CD14-positive monocyte (primary cell): ENCODE data around the gene TNFAIP8. TPM values are rescaled to one million over a fixed set of nuclear protein-coding genes. Genes with fewer than 3 reads are reported as not detected.
A peak's percentile ranks its signal among the peaks of the same experiment; 100 is the strongest.

Source experiments
- DNase-seq, 3 donors: peaks; one replicate each; pipeline ENCODE4 v3.0.0-alpha.2; 2011 to 2022
- H2AFZ ChIP-seq: 2 replicates; pipeline ENCODE4 v1.6.0; 2012; ENCODE audit warnings: mild to moderate bottlenecking, low read depth, low read length, inconsistent platforms; ENCODE audit not compliant: insufficient read depth, poor library complexity, severe bottlenecking
- H3K27ac ChIP-seq, 2 donors: 1 replicate in 1 of 2; 2 replicates in 1 of 2; pipeline ENCODE4 v1.5.1; 2012 to 2013; ENCODE audit warnings: low read length in 2 of 2, control low read depth in 1 of 2, inconsistent platforms in 1 of 2, low read depth in 1 of 2, mild to moderate bottlenecking in 1 of 2
- H3K27me3 ChIP-seq, 2 donors: one replicate each; pipeline versions ENCODE4 v1.6.0 to v1.6.1; 2011 to 2013; ENCODE audit warnings: low read length in 2 of 2; ENCODE audit not compliant: control insufficient read depth in 2 of 2, insufficient read depth in 2 of 2
- H3K36me3 ChIP-seq, 2 donors: replicated peaks in 1 of 2; 1 replicate in 1 of 2; 2 replicates in 1 of 2; pipeline versions ENCODE4 v1.5.1 to v1.6.1; 2012 to 2013; ENCODE audit warnings: low read length in 2 of 2, control low read depth in 1 of 2, inconsistent platforms in 1 of 2, mild to moderate bottlenecking in 1 of 2; ENCODE audit not compliant: insufficient read depth in 2 of 2, control insufficient read depth in 1 of 2
- H3K4me1 ChIP-seq, 2 donors: 1 replicate in 1 of 2; 2 replicates in 1 of 2; pipeline versions ENCODE4 v1.5.1 to v1.6.1; 2012 to 2013; ENCODE audit warnings: low read length in 2 of 2, control low read depth in 1 of 2, inconsistent platforms in 1 of 2, mild to moderate bottlenecking in 1 of 2, moderate library complexity in 1 of 2; ENCODE audit not compliant: insufficient read depth in 2 of 2, control insufficient read depth in 1 of 2
- H3K4me2 ChIP-seq: replicated peaks from 2 replicates; pipeline ENCODE3; 2012; ENCODE audit warnings: low read length, moderate library complexity, mild to moderate bottlenecking; ENCODE audit not compliant: poor library complexity, severe bottlenecking; ENCODE audit errors: extremely low read depth
- H3K4me3 ChIP-seq, 3 experiments: fragments of 200-600 bp in 1 of 3; sonication (generic) in 1 of 3; replicated peaks in 1 of 3; 1 replicate in 2 of 3; 2 replicates in 1 of 3; pipeline ENCODE4 v1.5.1; 2011 to 2013; ENCODE audit warnings: low read length in 3 of 3, mild to moderate bottlenecking in 3 of 3, control low read depth in 2 of 3, low read depth in 2 of 3, inconsistent platforms in 1 of 3, moderate library complexity in 1 of 3
- H3K79me2 ChIP-seq: 2 replicates; pipeline ENCODE4 v1.6.0; 2012; ENCODE audit warnings: mild to moderate bottlenecking, control low read depth, inconsistent platforms, low read length, moderate library complexity; ENCODE audit not compliant: insufficient read depth
- H3K9ac ChIP-seq: 2 replicates; pipeline ENCODE4 v1.6.0; 2017; ENCODE audit warnings: low read length, mild to moderate bottlenecking; ENCODE audit not compliant: insufficient read depth, poor library complexity, severe bottlenecking
- H3K9me3 ChIP-seq, 2 donors: replicated peaks in 1 of 2; 1 replicate in 1 of 2; 2 replicates in 1 of 2; pipeline versions ENCODE4 v1.5.1 to v1.6.1; 2012 to 2013; ENCODE audit warnings: low read length in 2 of 2, control low read depth in 1 of 2; ENCODE audit not compliant: control insufficient read depth in 1 of 2, insufficient read depth in 1 of 2
- H4K20me1 ChIP-seq: 2 replicates; pipeline ENCODE4 v1.6.0; 2012; ENCODE audit warnings: mild to moderate bottlenecking, low read length, control low read depth, moderate library complexity; ENCODE audit not compliant: insufficient read depth
- H3K27ac Mint-ChIP-seq, 7 donors: one replicate each; pipeline ENCODE4 v1.8.0; 2020; ENCODE audit warnings: mild to moderate bottlenecking in 7 of 7, mixed read lengths in 7 of 7, moderate library complexity in 6 of 7, inconsistent platforms in 2 of 7
- H3K27me3 Mint-ChIP-seq, 3 donors: one replicate each; pipeline ENCODE4 v1.8.0; 2021 to 2022; ENCODE audit warnings: low read depth in 3 of 3, mild to moderate bottlenecking in 3 of 3, mixed read lengths in 3 of 3, moderate library complexity in 3 of 3, inconsistent platforms in 1 of 3
- H3K36me3 Mint-ChIP-seq, 2 donors: one replicate each; pipeline ENCODE4 v1.8.0; 2020; ENCODE audit warnings: mixed read lengths in 2 of 2, inconsistent platforms in 1 of 2, mild to moderate bottlenecking in 1 of 2
- H3K4me1 Mint-ChIP-seq: one replicate; pipeline ENCODE4 v1.8.0; 2020; ENCODE audit warnings: mild to moderate bottlenecking, mixed read lengths
- H3K4me3 Mint-ChIP-seq, 2 donors: one replicate each; pipeline ENCODE4 v1.8.0; 2020; ENCODE audit warnings: mild to moderate bottlenecking in 2 of 2, mixed read lengths in 2 of 2, moderate library complexity in 1 of 2
- H3K9me3 Mint-ChIP-seq, 7 donors: one replicate each; pipeline ENCODE4 v1.8.0; 2020 to 2022; ENCODE audit warnings: mixed read lengths in 7 of 7, mild to moderate bottlenecking in 6 of 7, moderate library complexity in 6 of 7, inconsistent platforms in 2 of 7
- CTCF ChIP-seq: fragments of 200-600 bp; IDR thresholded peaks from one replicate; pipeline ENCODE4 v1.8.0; 2022; ENCODE audit warnings: antibody characterized with exemption, mild to moderate bottlenecking
- WGBS: methylation state at CpG from one replicate; pipeline ENCODE4 v1.1.5; 2013; ENCODE audit warnings: missing lambda C conversion rate; ENCODE audit not compliant: insufficient coverage; 5-methylcytosine and 5-hydroxymethylcytosine counted together
- intact Hi-C, 2 donors: fragments of 100-400 bp; cut with micrococcal nuclease; formaldehyde crosslinking; loops; one replicate each; pipeline versions ENCODE4 v1.15.0 to v1.15.1; 2023
- polyA plus RNA-seq, 3 donors: library from polyadenylated mRNA; depleted of rRNA in 1 of 3; unstranded in 2 of 3; stranded (reverse) in 1 of 3; fragments of 300-500 nt in 2 of 3; fragments of >200 nt in 1 of 3; fragmentation: Illumina TruSeq in 2 of 3; gene quantifications; 1 replicate in 2 of 3; 2 replicates in 1 of 3; pipeline ENCODE4 v1.2.3, GENCODE V29; 2012 to 2021

The TNFAIP8 gene
- polyA plus RNA-seq, 3 donors, result 20.6 to 55.5 (median 47.0) TPM

GRCh38 chr5:119335261-119335677 is 20.6 kb upstream of the TNFAIP8 start:
- Mint-ChIP-seq H3K27me3 (no peaks in the 10 kb centered on the region), H3K9me3 (no peaks in the 10 kb centered on the region), H3K4me1 (peaks cover 91% of the 10 kb centered on the region), H3K4me3 (peak overlapping the region in 1 of 2 donors; percentile 41), H3K36me3 (peaks cover 7 to 18% of the 10 kb centered on the region in 2 donors), H3K27ac (peak overlapping the region in 3 of 7 donors; percentile 44 to 63 (median 61))
- intact Hi-C loops, result no loop called here
- Histone ChIP-seq H3K4me2 (no peak overlapping the region), H3K9ac (no peak overlapping the region), H4K20me1 (peaks cover 69% of the 10 kb centered on the region), H3K27me3 (no peaks in the 10 kb centered on the region), H3K79me2 (peaks cover 100% of the 10 kb centered on the region), H3K9me3 (no peaks in the 10 kb centered on the region), H2AFZ (no peak overlapping the region), H3K36me3 (no peaks in the 10 kb centered on the region), H3K4me3 (no peak overlapping the region), H3K27ac (peak overlapping the region in 1 of 2 donors; percentile 23), H3K4me1 (peaks cover 70 to 79% of the 10 kb centered on the region in 2 donors)
- TF ChIP-seq CTCF, result no peak
- DNase-seq, result no peak
- no CpG with 5 or more reads among the region's 4 CpGs for WGBS

- Histone ChIP-seq H3K36me3 (no peaks in the 10 kb centered on the region), H4K20me1 (peaks cover 62% of the 10 kb centered on the region), H3K9ac (no peak overlapping the region), H3K4me3 (no peak overlapping the region), H3K27ac (peak overlapping the region in 1 of 2 donors; percentile 88), H3K27me3 (no peaks in the 10 kb centered on the region), H3K9me3 (no peaks in the 10 kb centered on the region), H2AFZ (no peak overlapping the region), H3K4me1 (peaks cover 74 to 80% of the 10 kb centered on the region in 2 donors), H3K79me2 (peaks cover 100% of the 10 kb centered on the region), H3K4me2 (no peak overlapping the region)
- intact Hi-C loops, result no loop called here
- TF ChIP-seq CTCF, result no peak
- Mint-ChIP-seq H3K27ac (peak overlapping the region in 3 of 7 donors; percentile 22 to 84 (median 57)), H3K4me1 (peaks cover 91% of the 10 kb centered on the region), H3K27me3 (no peaks in the 10 kb centered on the region), H3K36me3 (peaks cover 7 to 16% of the 10 kb centered on the region in 2 donors), H3K9me3 (no peaks in the 10 kb centered on the region), H3K4me3 (peak overlapping the region in 1 of 2 donors; percentile 20)
- 88% methylated on average over 1 of the region's 1 CpG for WGBS
- no peak for DNase-seq
Observed at GRCh38 chr5:119336262-119336661, 19.6 kb upstream of the TNFAIP8 start.
